ENCODE measurements around the gene ZNF628. TPM values are rescaled to one million over a fixed set of nuclear protein-coding genes. Genes with fewer than 3 reads are reported as not detected.

ZNF628 gene
- total RNA-seq, result 1 to 10 TPM; 1.7 to 6.4 (median 2.6) TPM

DNA sequence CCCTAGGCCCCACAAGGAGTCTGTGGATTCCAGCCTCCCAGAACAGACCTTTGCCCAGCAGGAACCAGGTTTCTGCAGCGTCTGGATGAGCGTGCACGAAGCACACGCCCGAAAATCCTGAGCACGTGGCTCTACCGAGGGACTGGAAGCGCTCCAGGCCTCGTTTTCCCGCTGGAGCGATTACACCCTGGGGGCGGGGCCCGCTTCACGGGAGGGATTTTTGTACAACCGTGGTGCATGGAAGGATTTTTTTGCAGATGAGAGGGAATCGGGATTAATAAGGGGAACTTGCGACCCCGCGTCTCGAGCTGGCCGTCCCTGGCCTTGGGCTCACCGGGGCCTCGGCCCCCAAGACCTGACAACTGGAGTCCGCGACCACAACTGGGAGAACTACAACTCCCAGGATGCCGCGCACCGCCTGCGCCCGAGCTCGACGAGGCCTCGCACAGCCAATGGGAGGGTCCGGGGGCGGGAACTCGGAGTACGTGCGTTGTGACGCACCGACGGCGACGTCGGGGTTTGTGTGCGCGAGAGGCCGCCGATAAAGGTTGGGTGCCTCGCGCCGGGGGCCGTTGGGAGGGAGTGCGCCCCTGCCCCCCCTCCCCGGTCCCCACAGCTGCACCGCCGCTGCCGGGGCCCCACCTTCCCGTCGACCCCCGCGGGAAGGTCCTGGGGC lies at the start of gene ZNF628:
ZNF628 (plus strand) TSS at position 518 of the 676 bp plus-strand sequence. CDS start 3,294 bp downstream, outside the sequence.
- TF ChIP-seq, protein P1, sequence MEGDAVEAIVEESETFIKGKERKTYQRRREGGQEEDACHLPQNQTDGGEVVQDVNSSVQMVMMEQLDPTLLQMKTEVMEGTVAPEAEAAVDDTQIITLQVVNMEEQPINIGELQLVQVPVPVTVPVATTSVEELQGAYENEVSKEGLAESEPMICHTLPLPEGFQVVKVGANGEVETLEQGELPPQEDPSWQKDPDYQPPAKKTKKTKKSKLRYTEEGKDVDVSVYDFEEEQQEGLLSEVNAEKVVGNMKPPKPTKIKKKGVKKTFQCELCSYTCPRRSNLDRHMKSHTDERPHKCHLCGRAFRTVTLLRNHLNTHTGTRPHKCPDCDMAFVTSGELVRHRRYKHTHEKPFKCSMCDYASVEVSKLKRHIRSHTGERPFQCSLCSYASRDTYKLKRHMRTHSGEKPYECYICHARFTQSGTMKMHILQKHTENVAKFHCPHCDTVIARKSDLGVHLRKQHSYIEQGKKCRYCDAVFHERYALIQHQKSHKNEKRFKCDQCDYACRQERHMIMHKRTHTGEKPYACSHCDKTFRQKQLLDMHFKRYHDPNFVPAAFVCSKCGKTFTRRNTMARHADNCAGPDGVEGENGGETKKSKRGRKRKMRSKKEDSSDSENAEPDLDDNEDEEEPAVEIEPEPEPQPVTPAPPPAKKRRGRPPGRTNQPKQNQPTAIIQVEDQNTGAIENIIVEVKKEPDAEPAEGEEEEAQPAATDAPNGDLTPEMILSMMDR (IDR thresholded peaks at IDR 0.05), result no peak
- ATAC-seq (ENCODE audit: low FRiP score), result peak; percentile 92
- DNase-seq (ENCODE audit: low spot score), result peak; percentile 89

DNA sequence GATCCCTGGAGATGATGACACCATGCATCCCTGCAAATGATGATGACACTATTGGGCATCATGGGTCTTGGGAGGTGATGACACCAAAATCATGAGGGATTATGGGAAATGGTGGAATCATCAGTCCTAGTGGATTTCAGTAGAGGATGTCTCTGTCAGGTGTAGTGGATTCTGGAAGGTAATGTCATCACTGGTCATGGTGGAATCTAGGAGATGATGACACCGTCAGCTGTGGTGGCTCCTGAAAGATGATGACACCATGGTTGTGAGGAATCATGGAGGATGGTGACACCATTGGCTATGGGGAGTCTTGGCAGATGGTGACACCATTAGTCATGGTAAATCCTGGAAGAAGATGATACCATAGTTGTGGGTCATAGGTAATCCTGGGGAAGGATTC lies 45.2 kb upstream of the ZNF628 start:
- ATAC-seq (ENCODE audit: low FRiP score) (no peak), DNase-seq (ENCODE audit: low spot score) (no peak)
- TF ChIP-seq, protein P1 (IDR thresholded peaks at IDR 0.05), result no peak

DNA sequence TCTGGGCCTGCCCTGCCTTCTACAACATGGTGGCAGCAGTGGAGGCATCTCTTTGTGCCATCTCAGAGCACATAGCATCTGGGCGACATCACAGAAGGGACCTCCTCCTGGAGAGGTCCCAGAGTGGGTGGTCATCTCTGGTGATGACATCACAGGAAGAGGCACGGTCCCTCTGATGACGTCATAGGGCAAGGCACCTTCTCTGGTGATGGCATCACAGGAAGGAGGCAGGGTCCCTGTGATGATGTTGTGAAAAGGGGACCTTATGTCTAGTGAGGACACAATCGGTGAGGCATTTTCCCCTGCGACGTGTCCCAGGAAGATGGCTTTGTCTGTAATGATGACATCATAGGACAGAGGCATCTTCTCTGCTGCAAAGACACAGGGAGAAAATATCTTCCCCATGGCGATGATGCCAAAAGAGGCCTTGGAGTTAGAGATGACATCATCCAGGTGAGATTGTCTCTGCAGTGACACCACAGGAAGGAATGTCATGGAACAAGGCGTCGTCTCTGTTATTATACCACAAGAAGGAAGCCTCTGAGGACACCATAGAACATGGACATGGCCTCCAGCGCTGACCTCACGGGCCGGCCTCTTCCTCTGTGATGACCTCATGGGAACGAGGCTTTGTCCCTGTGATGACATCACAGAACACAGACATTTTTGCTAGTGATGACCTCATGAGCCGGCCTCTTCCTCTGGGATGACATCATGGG lies 44.0 kb upstream of the ZNF628 start:
- DNase-seq (ENCODE audit: low spot score) (no peak), ATAC-seq (ENCODE audit: low FRiP score) (no peak)
- TF ChIP-seq, protein P1 (IDR thresholded peaks at IDR 0.05), result no peak

DNA sequence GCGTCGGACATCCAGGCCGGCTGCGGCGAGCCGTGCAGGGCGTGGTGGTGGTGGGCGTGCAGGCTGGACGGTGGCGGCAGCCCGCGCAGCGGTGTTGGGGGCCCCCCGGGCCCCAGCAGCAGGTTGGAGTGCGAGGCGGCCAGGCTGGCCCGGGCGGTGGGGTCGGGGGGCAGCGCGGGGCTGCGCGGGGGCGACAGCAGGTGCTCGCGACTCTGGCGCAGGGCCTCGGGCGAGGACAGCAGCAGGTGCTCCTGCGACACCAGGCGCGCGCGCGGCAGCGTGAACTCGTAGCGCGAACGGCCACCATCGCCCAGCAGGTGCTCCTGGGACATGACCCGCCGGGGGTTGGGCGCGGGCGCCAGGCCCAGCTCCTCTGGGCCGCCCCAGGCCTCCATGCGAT lies 43.1 kb upstream of the ZNF628 start:
- TF ChIP-seq, protein P1 (IDR thresholded peaks at IDR 0.05), result no peak
- ATAC-seq (ENCODE audit: low FRiP score) (no peak), DNase-seq (ENCODE audit: low spot score) (no peak)

DNA sequence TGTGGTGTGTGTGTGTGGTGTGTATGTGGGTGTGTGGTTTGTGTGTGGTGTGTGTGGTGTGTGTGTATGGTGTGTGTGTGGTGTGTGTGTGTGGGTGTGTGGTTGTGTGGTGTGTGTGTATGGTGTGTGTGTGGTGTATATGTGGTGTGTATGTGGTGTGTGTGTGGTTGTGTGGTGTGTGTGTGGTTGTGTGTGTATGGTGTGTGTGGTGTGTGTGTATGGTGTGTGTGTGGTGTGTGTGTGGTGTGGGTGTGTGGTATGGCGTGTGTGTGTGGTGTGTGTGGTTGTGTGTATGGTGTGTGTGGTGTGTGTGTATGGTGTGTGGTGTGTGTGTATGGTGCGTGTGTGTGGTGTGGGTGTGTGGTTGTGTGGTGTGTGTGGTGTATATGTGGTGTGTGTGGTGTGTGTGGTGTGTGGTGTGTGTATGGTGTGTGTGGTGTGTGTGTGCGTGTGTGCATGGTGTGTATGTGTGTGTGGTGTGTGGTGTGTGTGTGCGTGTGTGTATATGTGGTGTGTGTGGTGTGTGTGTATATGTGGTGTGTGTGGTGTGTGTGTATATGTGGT lies 42.0 kb upstream of the ZNF628 start:
- no peak for ATAC-seq (ENCODE audit: low FRiP score)
- no peak for DNase-seq (ENCODE audit: low spot score)
- TF ChIP-seq, protein P1 (IDR thresholded peaks at IDR 0.05), result no peak

DNA sequence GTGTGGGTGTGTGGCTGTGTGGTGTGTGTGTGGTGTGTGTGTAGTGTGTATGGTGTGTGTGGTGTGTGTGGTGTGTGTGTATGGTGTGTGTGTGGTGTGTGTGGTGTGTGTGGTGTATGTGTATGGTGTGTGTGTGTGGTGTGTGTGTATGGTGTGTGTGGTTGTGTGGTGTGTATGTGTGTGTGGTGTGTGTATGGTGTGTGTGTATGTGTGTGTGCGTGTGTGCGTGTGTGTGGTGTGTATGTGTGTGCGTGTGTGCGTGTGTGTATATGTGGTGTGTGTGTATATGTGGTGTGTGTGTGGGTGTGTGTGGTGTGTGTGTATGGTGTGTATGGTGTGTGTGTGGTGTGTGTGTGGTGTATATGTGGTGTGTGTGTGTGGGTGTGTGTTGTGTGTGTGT lies 41.4 kb upstream of the ZNF628 start:
- DNase-seq (ENCODE audit: low spot score) (no peak), ATAC-seq (ENCODE audit: low FRiP score) (no peak)
- TF ChIP-seq, protein P1 (IDR thresholded peaks at IDR 0.05), result no peak
